GM12864 (cell line): Measurements from ENCODE around the gene KIAA1328.

Source experiments
- DNase-seq: peaks from one replicate; pipeline ENCODE4 v3.0.0-alpha.2; 2011; ENCODE audit warnings: low read depth
- H3K4me3 ChIP-seq: 2 replicates; pipeline ENCODE4 v1.5.1; 2011; ENCODE audit warnings: mild to moderate bottlenecking, low read depth, low read length, control low read depth
- TF ChIP-seq, protein P1 (sequence below): IDR thresholded peaks from 2 replicates; pipeline ENCODE4 v1.5.1; 2011; ENCODE audit warnings: low read depth, mild to moderate bottlenecking, moderate library complexity, low read length, control low read depth, inconsistent platforms; ENCODE audit errors: missing control alignments

Gene KIAA1328

GRCh38 chr18:36831139-36831538, 2.2 kb downstream of the KIAA1328 start:
- no peak overlapping the region for H3K4me3 ChIP-seq
- TF ChIP-seq, protein P1, sequence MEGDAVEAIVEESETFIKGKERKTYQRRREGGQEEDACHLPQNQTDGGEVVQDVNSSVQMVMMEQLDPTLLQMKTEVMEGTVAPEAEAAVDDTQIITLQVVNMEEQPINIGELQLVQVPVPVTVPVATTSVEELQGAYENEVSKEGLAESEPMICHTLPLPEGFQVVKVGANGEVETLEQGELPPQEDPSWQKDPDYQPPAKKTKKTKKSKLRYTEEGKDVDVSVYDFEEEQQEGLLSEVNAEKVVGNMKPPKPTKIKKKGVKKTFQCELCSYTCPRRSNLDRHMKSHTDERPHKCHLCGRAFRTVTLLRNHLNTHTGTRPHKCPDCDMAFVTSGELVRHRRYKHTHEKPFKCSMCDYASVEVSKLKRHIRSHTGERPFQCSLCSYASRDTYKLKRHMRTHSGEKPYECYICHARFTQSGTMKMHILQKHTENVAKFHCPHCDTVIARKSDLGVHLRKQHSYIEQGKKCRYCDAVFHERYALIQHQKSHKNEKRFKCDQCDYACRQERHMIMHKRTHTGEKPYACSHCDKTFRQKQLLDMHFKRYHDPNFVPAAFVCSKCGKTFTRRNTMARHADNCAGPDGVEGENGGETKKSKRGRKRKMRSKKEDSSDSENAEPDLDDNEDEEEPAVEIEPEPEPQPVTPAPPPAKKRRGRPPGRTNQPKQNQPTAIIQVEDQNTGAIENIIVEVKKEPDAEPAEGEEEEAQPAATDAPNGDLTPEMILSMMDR, result no peak
- DNase-seq, result no peak

- no peak for DNase-seq
- TF ChIP-seq, protein P1, result no peak
- H3K4me3 ChIP-seq, result no peak overlapping the region
These were observed 4.2 kb downstream of the KIAA1328 start for GRCh38 chr18:36833120-36833519.

GRCh38 chr18:36835927-36836326, 7.0 kb downstream of the KIAA1328 start:
- no peak overlapping the region for H3K4me3 ChIP-seq
- TF ChIP-seq, protein P1, result no peak
- no peak for DNase-seq

GRCh38 chr18:36839835-36840234, 10.9 kb downstream of the KIAA1328 start:
- H3K4me3 ChIP-seq, result no peak overlapping the region
- TF ChIP-seq, protein P1, result no peak
- no peak for DNase-seq

DNA sequence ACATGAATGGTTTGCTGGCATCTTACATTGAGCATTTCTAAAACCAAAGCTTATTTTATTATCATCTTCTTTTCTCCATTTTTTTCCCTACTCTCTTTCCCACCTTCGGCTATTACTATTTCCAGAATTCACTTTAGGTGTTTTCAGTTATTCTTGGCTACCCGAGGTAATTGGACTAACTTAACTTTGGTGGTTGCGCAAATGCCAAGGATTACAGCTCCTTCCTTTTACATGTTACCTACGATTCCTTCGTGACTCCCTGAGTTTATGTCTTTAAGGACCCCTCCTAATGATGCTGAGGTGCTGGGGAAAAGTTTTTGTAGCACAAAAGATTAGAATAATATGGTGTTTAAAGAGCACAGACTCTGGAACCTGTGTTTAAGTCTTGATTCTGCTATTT, 14.3 kb downstream of the KIAA1328 start:
- no peak for DNase-seq
- H3K4me3 ChIP-seq, result no peak overlapping the region
- TF ChIP-seq, protein P1, result no peak

- TF ChIP-seq, protein P1, result no peak
- DNase-seq, result no peak
- H3K4me3 ChIP-seq, result no peak overlapping the region
These were observed 14.9 kb downstream of the KIAA1328 start for GRCh38 chr18:36843784-36844183.

GRCh38 chr18:36848609-36849008, 19.7 kb downstream of the KIAA1328 start:
- TF ChIP-seq, protein P1, result no peak
- no peak overlapping the region for H3K4me3 ChIP-seq
- DNase-seq, result no peak
